IMR-90 (cell line): ENCODE results near the gene FHDC1. TPM values are rescaled to one million over a fixed set of nuclear protein-coding genes. Genes with fewer than 3 reads are reported as not detected.

Experiments used
- ATAC-seq: fragments of 200-7000 bp; cut with Tn5 transposase; 2 replicates; pipeline ENCODE4 v1.9.1; 2020; ENCODE audit warnings: low read depth, mild to moderate bottlenecking, moderate library complexity
- BruUV-seq: library from RNA; stranded (reverse); fragments of 400-500 nt; replicated peaks from 2 replicates; lab custom pipeline; 2021; lab: Mats Ljungman, UMichigan
- CTCF ChIA-PET: fragments of 300-600 bp; formaldehyde crosslinking; extraction: SDS; loops from one replicate; lab custom pipeline; 2021; ENCODE audit warnings: antibody characterized with exemption; lab: Yijun Ruan, JAX
- POLR2A ChIA-PET: fragments of 300-600 bp; sonication (Branson Sonifier 250); formaldehyde crosslinking; loops from one replicate; lab custom pipeline; 2022; ENCODE audit warnings: antibody characterized with exemption; ENCODE audit not compliant: unreplicated experiment; lab: Charles Lee
- DNase-seq: peaks from one replicate; pipeline ENCODE4 v3.0.0; 2013
- H2AFZ ChIP-seq: replicated peaks from 2 replicates; pipeline ENCODE3; 2013; ENCODE audit warnings: low read length, mild to moderate bottlenecking; ENCODE audit not compliant: poor library complexity
- H2AK5ac ChIP-seq: 2 replicates; pipeline ENCODE4 v1.6.1; 2013; ENCODE audit warnings: low read depth, low read length, inconsistent platforms
- H2AK9ac ChIP-seq: replicated peaks from 2 replicates; pipeline ENCODE3; 2013; ENCODE audit warnings: mild to moderate bottlenecking, low read depth, low read length, moderate library complexity; ENCODE audit not compliant: poor library complexity
- H2BK120ac ChIP-seq: 2 replicates; pipeline ENCODE4 v1.6.1; 2013; ENCODE audit warnings: low read depth, low read length, inconsistent platforms
- H2BK15ac ChIP-seq: 3 replicates; pipeline ENCODE4 v1.6.1; 2013; ENCODE audit warnings: low read depth, low read length, inconsistent platforms
- H2BK20ac ChIP-seq: 2 replicates; pipeline ENCODE4 v1.6.1; 2013; ENCODE audit warnings: low read depth, mild to moderate bottlenecking, inconsistent platforms, low read length, moderate library complexity
- H2BK5ac ChIP-seq: 2 replicates; pipeline ENCODE4 v1.6.1; 2013; ENCODE audit warnings: mild to moderate bottlenecking, low read depth, low read length, inconsistent platforms; ENCODE audit not compliant: poor library complexity, severe bottlenecking
- H3K14ac ChIP-seq: replicated peaks from 2 replicates; pipeline ENCODE4 v1.6.1; 2013; ENCODE audit warnings: low read depth, low read length, inconsistent platforms
- H3K18ac ChIP-seq: 2 replicates; pipeline ENCODE4 v1.6.1; 2013; ENCODE audit warnings: low read depth, low read length, control low read depth
- H3K23ac ChIP-seq: 2 replicates; pipeline ENCODE4 v1.6.1; 2013; ENCODE audit warnings: low read depth, low read length, inconsistent platforms
- H3K27ac ChIP-seq: 2 replicates; pipeline ENCODE4 v1.5.1; 2013; ENCODE audit warnings: mild to moderate bottlenecking, control low read depth, low read length; ENCODE audit not compliant: insufficient read depth
- H3K27me3 ChIP-seq: 2 replicates; pipeline ENCODE4 v1.6.1; 2013; ENCODE audit warnings: low read length; ENCODE audit not compliant: control insufficient read depth, insufficient read depth
- H3K36me3 ChIP-seq: 2 replicates; pipeline ENCODE4 v1.6.1; 2013; ENCODE audit warnings: low read length, mixed read lengths; ENCODE audit not compliant: control insufficient read depth, insufficient read depth
- H3K4ac ChIP-seq: 2 replicates; pipeline ENCODE4 v1.6.1; 2013; ENCODE audit warnings: low read depth, low read length, inconsistent platforms
- H3K4me1 ChIP-seq: 2 replicates; pipeline ENCODE4 v1.6.1; 2013; ENCODE audit warnings: low read length, mixed read lengths; ENCODE audit not compliant: control insufficient read depth, insufficient read depth
- H3K4me2 ChIP-seq: 2 replicates; pipeline ENCODE4 v1.6.1; 2013; ENCODE audit warnings: low read depth, mild to moderate bottlenecking, control low read depth, low read length, moderate library complexity
- H3K4me3 ChIP-seq: 2 replicates; pipeline ENCODE4 v1.5.1; 2013; ENCODE audit warnings: low read depth, mild to moderate bottlenecking, control low read depth, low read length, moderate library complexity; ENCODE audit not compliant: insufficient read depth
- H3K56ac ChIP-seq: 2 replicates; pipeline ENCODE4 v1.6.1; 2013; ENCODE audit warnings: low read length, inconsistent platforms; ENCODE audit not compliant: insufficient read depth; ENCODE audit errors: extremely low read depth
- H3K79me1 ChIP-seq, 2 experiments: 2 replicates each; pipeline ENCODE4 v1.6.1; 2013; ENCODE audit warnings: low read length in 2 of 2, inconsistent platforms in 1 of 2, low read depth in 1 of 2
- H3K9ac ChIP-seq: 2 replicates; pipeline ENCODE4 v1.6.1; 2013; ENCODE audit warnings: low read depth, low read length, control low read depth
- H3K9me1 ChIP-seq: 2 replicates; pipeline ENCODE4 v1.6.1; 2013; ENCODE audit warnings: low read length, inconsistent platforms; ENCODE audit not compliant: insufficient read depth
- H3K9me3 ChIP-seq: 2 replicates; pipeline ENCODE4 v1.6.1; 2013; ENCODE audit warnings: low read length; ENCODE audit not compliant: control insufficient read depth, insufficient read depth
- H4K20me1 ChIP-seq: 2 replicates; pipeline ENCODE4 v1.6.1; 2013; ENCODE audit warnings: low read length, inconsistent platforms; ENCODE audit not compliant: insufficient read depth
- H4K5ac ChIP-seq: 2 replicates; pipeline ENCODE4 v1.6.1; 2013; ENCODE audit warnings: mild to moderate bottlenecking, low read depth, low read length, control low read depth
- H4K8ac ChIP-seq, 2 experiments: 2 replicates each; pipeline ENCODE4 v1.6.1; 2013; ENCODE audit warnings: low read depth in 2 of 2, low read length in 2 of 2, control low read depth in 1 of 2, inconsistent platforms in 1 of 2
- H4K91ac ChIP-seq: 2 replicates; pipeline ENCODE4 v1.6.1; 2013; ENCODE audit warnings: low read depth, low read length, inconsistent platforms; ENCODE audit not compliant: insufficient read depth
- RCOR1 ChIP-seq: IDR thresholded peaks from 2 replicates; pipeline ENCODE4 v1.6.1; 2012; ENCODE audit warnings: mild to moderate bottlenecking, low read length, improper control_type of control experiment; ENCODE audit not compliant: insufficient replicate concordance
- WGBS, 2 experiments: methylation state at CpG; one replicate each; pipeline versions ENCODE4 v1.1.5 to v1.1.7; 2013; ENCODE audit warnings: missing lambda C conversion rate in 2 of 2; ENCODE audit not compliant: insufficient read length in 1 of 2; ENCODE audit errors: extremely low coverage in 2 of 2; 5-methylcytosine and 5-hydroxymethylcytosine counted together
- dilution Hi-C: fragments of 300-500 bp; cut with HindIII; formaldehyde crosslinking; loops from one replicate; pipeline ENCODE4 v1.14.3; 2018; ENCODE audit warnings: low sequenced_read_pairs; ENCODE audit not compliant: unreplicated experiment
- in situ Hi-C: fragments of 300-500 bp; cut with MboI; formaldehyde crosslinking; loops from 3 replicates; pipeline ENCODE4 v1.14.3; 2019; ENCODE audit warnings: low sequenced_read_pairs, inconsistent platforms, mixed read lengths
- intact Hi-C: fragments of 100-400 bp; cut with micrococcal nuclease; formaldehyde crosslinking; loops from 2 replicates; pipeline ENCODE4 v1.10.0; 2022
- polyA plus RNA-seq, 3 experiments: library from polyadenylated mRNA; depleted of rRNA; stranded (reverse); fragments of >200 nt; gene quantifications; 2 replicates each; pipeline ENCODE4 v1.2.3, GENCODE V29; 2012; ENCODE audit warnings: low replicate concordance in 1 of 3
- total RNA-seq: library from RNA; depleted of rRNA; stranded (reverse); fragments of >200 nt; gene quantifications from 2 replicates; pipeline ENCODE4 v1.2.3, GENCODE V29; 2012

Gene FHDC1
- total and polyA plus RNA-seq, 2 of the 4 experiments (the other 2 are of a cell fraction), result under 0.01 to 0.09 TPM

DNA sequence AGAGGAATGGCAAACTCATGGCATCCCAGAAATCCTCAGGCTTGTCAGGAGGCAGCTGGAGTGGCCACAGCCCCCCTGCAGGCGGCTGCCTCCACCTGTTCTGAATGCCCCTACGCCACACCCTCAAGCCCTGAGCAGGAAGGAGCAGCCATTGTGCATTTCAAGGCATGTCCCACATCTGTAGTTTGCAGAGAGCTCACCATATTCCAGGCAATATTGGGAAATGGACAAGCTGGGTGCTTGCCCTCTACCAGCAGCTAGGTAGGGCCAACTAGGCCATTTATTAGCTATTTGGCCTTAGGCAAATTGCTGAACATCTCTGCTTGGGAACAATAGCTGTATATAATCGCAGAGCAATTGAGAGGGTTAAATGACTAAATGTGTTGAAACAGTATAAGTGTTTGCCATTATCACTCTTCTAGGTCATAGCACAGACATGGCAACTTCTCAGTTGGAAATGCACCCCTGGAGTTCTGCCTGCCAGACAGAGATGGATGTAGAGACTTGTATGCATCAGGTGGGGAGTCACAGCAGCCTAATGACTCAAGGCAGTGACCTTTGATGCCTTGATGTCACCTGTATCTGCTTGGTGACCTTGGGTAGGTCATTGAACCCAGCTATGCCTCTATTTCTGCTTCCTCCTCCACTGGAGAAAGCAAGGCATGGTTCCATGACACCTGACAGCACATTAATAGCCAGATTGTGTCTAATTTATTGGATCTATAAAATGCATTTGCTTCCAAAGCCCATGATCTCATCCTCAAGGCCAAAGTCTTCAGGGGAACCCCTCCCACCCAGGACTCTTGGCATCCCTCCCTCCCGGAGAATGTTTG, 52.8 kb downstream of the FHDC1 start:
- H3K4me3 ChIP-seq, result no peak overlapping the region
- no peak overlapping the region for H2BK20ac ChIP-seq
- H3K14ac ChIP-seq, result no peak overlapping the region
- H2BK15ac ChIP-seq, result no peak overlapping the region
- intact Hi-C loops, result no loop called here
- no peak overlapping the region for H4K91ac ChIP-seq
- H3K9me3 ChIP-seq, result no peaks in the 10 kb centered on the region
- H3K4me1 ChIP-seq, result no peaks in the 10 kb centered on the region
- H4K20me1 ChIP-seq, result no peaks in the 10 kb centered on the region
- in situ Hi-C loops, result no loop called here
- no peak overlapping the region for H3K4ac ChIP-seq
- no peak overlapping the region for H4K5ac ChIP-seq
- no peak overlapping the region for H3K23ac ChIP-seq
- H3K18ac ChIP-seq, result no peak overlapping the region
- no peak overlapping the region for H4K8ac ChIP-seq
- no peak overlapping the region for H3K9ac ChIP-seq
- no peak for TF ChIP-seq RCOR1
- H3K9me1 ChIP-seq, result peaks cover 4% of the 10 kb centered on the region; the same call in 1 of the 2 replicates
- dilution Hi-C loops, result no loop called here
- H3K56ac ChIP-seq, result no peak overlapping the region
- ChIA-PET POLR2A (no interaction called here), CTCF (no interaction called here)
- BruUV-seq, result no TSS peak
- H2AK5ac ChIP-seq, result no peak overlapping the region
- H3K79me1 ChIP-seq, result no peaks in the 10 kb centered on the region
- no peak overlapping the region for H2AK9ac ChIP-seq
- DNase-seq (no peak), ATAC-seq (no peak)
- H3K27me3 ChIP-seq, result peaks cover 9% of the 10 kb centered on the region
- H3K27ac ChIP-seq, result no peak overlapping the region
- H3K36me3 ChIP-seq, result no peaks in the 10 kb centered on the region
- WGBS, 2 experiments, result no CpG with 5 or more reads among the region's 4 CpGs
- no peak overlapping the region for H2AFZ ChIP-seq
- H2BK5ac ChIP-seq, result no peak overlapping the region
- no peak overlapping the region for H3K4me2 ChIP-seq
- no peak overlapping the region for H2BK120ac ChIP-seq
